Measurements from ENCODE around the gene SEMA4D.

Gene SEMA4D

DNA sequence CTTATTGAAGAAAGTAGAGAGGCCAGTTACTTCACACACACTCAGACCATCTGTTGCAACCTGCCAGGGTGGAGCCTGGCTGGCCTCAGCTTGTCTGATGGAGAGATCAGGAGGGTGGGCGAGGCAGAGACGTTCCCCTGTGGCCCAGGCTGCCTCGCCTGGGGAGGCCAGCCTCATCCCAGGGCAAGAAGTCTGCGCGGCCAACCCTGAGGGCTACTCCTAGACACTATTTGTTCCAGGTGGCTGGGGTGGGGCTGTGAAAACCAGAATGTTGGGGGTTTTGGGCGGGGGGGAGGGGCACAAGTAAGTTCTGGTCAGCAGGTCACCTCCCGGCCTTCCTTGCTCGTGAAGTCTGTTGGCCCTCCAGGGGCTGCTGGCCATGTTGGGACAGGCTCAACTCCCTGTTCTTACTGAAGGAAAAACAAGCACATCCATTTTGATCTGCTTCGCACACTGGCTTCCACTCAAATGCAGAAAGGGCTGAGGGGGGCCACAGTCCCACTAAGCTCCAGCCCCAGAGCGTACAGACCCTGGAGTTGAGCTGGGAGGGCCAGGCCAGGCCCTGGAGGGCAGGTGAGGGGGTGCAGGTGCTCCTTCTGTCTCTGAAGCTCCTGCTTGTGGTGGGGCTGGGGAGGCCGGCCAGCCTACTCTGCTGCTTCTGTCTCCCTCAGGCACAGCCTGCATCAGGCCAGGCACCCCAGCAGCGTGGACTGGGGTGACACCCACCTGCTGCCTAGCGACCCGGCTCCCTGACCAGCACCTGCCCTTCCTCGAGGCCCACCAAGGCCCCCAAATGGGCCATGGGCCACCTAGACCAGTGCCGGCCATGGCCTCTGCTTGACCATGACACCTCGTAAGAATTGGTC lies 133.0 kb downstream of the SEMA4D start:
- no peak for DNase-seq

DNA sequence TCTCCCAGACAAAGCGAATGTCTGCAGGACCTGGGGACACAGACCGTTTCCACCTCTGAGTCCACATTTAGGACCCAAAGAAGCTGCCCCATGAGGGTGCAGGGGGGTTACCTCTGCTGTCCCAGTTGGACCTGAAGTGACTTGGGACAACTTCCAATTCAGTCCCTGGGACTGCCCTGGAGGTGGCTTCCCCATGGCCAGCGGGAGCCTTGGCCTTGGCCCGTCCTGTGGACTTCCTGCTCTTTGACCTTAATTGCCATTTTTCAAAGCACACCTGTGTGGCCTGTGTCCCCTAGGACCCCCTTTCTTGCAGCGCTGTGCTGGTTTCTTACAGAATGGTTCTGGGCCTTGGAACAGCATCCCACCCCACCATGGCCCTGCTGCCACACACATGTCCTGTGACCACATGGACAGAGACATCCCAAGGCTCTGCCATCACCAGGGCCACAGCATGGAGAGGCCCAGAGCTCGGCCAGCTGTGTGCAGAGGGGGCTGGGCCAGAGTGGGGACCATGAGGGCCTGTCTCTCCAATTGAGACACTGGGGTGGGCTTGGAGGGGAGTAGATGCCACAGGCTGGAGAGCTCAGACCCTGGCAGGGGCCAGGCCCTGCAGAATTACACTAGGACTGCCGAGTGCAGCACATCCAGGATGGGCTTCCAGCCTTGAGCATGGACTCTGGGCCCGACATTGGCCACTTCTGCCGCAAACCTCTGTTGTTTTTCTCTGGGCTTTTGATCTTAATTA lies 133.8 kb downstream of the SEMA4D start:
- DNase-seq: no peak

DNA sequence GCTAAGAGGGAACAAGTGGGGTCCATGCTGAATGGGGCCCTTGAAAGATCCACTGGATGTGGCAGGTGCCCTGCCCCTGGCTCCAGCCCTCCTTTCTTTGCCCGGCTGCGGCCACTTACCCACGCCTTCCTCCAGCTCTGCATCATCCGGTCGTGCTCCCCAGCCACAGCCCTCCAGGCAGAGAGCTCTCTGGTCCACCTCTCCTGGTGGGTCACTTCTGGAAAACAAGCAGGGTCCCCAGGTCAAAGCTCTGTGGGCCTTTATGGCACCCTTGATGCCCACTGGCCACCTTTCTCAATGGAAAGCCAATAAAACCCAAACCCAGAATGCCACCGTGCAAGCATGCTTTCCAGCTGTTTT lies 134.6 kb downstream of the SEMA4D start:
- no peak for DNase-seq

DNA sequence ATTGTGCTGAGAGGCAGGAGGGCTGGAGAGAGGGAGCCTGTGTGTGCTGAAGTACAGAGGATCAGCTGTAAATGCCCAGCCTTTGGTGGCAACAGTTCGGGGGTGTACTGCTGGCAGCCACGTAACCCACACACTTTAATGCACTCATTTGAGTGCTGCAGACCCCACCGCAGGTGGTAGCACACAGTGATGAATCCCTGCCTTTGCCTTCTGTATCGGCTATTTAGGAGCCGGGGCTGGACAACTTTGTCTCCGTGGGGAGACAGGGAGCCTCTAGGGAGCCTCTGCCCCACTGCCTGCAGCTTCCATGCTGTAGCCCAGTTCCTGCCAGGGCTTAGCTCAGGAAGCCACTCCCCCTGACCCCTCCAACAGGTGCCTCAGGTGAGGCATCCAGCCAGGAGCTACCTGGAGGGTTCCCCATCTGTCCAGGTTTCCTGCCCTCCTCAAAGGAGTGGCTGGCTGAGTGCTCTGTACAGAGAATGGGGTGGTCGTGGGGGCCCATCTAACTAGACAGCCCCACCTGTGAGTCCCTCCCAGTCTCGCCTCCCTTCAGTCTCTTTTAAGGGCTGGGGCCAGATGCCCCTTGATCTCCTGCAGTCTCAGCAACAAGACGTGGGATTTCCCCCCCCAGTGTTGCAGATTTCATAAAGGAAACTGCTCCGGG lies 135.1 kb downstream of the SEMA4D start:
- DNase-seq: no peak

DNA sequence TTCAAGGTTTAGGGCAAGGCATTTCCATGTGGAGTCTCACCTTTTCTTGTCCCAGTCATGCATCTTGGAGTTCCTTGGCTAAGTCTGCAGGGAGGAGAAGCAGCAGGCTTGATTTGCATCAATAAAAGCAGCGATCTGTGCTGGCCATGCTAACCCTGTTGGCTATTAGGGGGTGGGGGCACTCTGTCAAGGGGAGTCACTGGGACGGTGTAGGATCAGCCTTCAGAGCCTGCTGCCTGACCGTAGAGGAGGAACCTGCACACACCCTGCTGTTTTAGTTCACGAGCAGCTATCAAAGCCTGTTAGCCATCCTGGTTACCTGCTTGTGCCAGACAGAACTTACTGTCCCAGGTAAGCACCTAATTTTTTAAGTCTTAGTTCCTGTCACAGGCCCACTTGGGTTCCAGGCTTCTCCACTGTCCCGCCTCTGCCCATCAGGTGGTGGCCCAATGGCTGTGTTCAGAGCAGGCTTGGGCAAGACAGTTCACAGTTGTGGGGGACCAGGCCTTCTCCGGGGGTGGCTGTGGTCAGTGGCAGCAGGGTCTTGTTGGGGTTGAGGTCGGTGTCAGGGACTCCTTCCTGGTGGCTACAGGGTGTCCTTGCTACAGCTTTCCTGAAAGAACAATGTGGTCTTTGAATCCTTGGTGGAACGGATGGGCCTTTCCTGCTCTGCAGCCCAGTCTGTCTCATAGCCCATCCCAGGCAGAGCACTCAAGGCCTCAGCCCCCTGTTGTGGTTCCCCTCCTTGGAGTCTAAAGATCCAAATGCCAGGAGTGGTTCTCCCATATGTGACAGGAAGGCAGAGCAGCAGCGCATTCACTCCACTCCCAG lies 135.9 kb downstream of the SEMA4D start:
- no peak for DNase-seq

DNA sequence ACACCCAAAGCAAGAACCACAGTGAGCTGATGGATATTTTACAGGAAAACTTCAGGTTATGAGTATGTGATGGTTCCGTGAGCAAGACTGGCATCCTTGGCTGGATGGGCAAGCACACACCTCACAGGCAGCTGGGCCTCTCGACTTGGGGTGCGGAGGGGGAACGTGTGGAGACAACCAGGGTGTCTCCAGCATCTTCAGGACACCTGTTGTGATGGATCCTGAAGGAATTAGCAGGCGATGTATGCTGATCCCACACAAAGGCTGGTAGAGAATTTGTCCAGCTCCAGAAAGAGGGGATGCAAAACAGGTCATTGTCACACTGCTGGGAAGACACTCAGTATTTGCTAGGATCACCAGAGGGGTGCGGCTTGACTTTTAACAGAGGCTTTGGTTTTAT lies 136.9 kb downstream of the SEMA4D start:
- no peak for DNase-seq

DNA sequence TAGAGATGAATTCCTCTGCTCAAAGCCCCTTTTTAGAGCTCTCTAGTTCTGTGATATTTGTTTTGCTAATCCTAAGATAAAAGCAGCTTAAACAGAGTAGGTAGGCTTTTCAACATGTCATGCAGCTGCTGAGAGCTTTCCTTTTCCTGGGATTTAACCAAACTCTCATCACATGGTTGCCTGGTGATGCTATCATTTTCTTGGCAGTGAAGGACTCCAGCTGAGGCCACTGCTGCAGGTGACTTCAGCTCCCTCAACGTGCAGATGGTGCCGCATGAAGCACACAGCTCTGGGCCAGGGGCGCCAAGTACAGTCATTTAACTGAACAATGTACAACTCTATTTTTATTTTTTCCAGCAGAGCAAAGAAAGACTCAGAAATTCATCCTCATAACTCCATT lies 137.4 kb downstream of the SEMA4D start:
- no peak for DNase-seq

DNA sequence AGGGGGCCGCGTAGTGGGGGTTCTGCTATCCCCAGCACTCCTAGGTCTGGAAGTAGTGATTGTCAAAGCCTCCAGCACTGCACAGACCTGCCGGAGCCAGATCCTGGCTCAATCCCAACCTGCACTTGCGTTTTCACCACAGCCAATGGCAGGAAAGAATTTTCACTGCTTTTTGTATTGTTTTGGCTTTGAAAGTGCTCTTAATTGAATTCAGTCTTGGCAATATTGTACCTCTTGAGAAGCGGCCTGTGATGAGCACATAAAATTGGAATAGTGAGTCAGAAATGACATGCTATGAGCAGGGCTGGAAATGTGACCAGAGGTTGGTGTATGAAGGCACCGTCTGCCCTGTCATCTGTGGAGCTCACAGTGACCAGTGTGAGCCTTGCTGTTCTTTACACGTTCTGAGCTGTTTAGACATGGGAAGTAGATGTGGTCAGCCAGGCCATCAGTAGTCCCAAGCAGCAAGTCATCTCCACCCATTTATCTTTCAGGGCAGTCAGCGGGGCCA lies 138.1 kb downstream of the SEMA4D start:
- no peak for DNase-seq

DNA sequence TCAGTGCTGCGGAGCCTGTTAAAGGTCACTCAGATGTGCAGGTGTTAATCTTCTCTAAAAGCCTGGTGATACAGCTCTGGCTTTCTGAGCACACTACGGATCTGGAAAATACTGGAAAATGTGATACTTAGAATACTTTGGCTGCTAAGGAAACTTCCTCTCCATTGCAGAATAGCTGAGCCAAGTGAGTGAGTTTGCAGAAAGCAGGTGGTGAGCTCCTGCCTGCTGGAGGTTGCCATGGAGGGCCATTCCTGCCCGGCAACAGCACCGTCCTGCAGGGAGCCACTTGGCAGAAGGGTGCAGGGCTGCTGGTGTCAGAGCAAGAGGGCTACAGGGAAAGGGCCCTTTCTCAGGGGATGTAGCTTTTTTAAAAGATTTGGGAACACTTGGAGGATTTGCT lies 138.9 kb downstream of the SEMA4D start:
- DNase-seq: no peak

DNA sequence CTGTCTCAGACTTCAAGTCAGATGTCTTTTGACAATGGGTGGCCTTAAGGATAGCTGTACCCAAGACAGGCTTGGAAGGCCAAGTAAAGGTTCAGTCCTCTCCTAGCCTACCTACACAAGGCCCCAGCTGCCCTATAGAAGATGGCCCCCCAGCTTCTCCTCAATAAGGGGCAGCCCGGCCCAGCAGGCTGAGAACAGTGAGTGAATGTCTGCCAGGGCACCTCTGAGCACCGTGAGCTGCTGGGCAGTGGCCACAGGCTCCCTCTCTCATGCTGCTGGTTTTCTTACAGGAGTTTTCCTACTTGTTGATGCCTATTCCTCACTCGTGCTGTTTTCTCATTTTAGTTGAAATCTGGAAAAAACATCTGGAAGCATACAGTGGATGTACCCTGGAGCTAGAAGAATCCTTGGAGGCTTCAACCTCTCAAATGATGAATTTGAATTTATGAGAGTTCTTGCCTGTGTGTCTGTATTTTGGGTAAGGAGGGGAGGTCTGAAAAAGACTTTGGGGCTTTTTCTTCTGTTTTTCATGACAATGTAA lies 139.5 kb downstream of the SEMA4D start:
- peak; percentile 2 for DNase-seq

DNA sequence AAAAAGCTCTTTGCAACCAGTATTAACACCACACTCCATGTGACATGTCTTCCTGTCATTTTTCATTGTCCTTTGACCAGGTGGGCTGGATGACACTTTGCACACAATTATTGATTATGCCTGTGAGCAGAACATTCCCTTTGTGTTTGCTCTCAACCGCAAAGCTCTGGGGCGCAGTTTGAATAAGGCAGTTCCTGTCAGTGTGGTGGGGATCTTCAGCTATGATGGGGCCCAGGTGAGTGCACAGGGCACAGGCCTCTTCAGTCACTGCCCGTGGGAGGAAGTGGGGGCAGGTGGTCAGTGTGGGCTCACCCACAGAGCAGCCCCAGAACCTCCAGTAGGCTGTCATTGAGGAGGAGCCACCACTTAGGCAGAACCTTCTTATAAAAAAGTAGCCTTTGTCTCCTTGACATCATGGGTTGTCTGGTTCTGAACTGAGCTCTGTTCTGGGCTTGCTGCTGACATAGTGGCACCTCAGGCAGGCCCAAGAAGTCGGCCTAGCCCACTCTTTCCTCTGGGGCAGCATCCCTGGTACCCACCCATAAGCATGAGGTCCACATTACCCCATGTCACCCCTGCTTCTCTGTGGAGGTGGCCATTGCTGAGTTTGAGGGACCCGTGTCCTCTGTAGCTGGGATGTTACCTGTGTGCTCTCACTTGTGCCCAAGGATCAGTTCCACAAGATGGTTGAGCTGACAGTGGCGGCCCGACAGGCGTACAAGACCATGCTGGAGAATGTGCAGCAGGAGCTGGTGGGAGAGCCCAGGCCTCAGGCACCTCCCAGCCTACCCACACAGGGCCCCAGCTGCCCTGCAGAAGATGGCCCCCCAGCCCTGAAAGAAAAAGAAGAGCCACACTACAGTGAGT lies 140.3 kb downstream of the SEMA4D start:
- DNase-seq: peak; percentile 2

DNA sequence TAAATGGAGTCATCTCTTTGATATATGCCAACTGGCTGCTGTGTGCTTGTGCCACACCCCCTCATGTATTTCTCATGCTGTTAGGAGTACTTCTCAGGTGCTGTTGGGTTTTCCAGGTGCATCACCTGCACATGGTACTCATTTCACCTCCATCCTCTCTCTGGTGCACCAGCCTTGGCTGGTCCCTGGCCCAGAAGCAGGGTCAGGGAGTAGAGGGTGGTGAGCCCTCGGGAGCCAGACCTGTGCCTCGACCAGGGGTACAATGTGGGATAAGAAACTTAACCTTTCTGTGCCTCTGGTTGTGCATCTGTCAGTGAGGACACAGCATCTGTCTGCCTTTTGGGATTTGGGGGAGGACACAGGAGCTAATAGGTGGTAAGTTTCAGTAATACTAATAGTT lies 141.1 kb downstream of the SEMA4D start:
- DNase-seq: no peak

DNA sequence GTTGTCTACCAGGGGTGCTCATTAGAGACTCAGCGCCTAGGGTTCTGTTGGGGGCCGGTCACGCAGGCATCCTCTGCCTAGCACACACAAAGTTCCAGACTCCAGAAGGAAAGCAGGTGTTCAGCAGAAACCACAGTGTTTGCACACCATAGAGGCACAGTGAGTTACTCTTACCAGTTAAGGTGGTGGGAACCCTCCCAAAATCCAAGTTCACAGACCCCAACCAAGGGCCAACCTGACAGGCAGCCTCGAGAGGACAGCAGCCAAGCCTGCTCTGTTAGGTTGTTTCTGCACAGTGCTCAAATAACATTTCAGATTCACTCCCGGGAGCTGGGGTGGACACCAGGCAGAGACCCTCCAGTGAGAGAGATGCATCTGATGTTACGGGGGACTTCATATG lies 143.4 kb downstream of the SEMA4D start:
- no peak for DNase-seq

DNA sequence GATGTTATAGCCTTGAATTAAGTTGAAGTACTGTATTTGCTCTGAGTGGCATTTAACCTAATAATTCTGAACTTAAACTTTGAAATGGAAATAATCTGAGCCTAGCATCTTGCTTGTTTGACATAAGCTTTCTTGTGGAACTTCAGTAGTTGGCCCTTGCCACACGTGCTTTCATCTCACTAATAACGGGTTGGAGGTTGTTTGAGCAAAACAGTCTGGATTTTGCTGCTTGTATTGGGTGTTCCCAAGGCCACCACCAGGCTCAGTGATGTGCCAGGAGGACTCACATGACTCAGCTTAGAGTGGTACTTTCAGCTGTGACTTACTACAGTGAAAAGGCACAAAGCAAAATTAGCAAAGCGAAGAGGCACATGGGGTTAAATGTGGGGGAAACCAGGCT lies 143.9 kb downstream of the SEMA4D start:
- DNase-seq: no peak

DNA sequence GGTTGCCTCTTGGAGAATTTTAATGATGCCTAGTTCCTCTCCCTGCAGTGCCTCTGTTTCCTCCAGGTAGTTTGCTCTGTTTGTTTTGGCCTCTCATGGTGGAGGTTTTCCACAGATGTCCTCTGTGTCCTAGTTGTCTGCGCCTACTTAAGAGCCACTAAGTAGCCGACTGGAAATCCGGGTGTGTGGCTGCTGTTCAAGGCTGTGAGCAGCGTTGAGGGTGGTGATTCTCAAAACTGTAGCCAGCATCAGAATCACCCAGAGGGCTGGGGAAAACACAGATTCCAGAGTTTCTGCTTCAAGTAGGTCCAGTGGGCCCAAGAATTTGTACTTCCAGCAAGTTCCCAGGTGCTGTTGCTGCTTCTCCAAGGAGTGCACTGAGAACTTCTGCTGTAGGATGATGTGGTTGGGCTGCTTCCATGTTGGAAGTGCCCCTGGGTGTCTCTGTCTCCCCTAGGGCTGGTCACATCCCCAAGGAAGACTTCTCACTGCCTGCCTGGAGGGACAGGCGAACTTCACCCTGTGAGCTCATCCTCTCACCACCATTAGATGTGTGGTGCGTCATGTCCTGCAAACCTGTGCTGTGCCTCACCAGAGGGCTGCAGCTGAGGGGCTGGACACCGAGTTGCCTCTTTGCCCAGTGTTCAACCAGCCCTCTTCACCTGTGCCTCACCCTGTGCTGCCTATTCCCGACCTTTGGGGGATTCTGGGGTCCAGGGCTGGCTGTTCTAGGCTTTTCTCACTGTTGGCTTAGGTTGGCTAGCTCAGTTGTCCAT lies 144.9 kb downstream of the SEMA4D start:
- DNase-seq: no peak

DNA sequence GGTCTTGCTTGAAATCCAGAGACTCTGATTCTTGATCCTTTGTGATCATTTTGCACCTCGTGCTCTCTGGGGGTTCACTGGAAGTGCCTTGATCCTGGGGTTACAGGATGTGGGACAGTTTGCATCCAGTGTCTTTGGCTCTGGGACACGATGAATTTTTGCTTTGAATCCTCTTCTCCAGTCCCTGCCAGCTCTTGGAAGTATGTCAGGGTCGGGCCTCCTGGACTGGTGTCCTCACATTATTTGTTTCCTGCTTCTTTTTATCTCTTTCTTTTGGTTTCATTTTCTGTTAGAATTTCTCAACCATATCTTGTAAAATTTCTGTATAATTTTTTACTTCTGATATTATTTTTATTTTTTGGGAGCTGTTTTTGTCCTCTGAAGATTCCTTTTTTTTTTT lies 145.5 kb downstream of the SEMA4D start:
- DNase-seq: no peak

DNA sequence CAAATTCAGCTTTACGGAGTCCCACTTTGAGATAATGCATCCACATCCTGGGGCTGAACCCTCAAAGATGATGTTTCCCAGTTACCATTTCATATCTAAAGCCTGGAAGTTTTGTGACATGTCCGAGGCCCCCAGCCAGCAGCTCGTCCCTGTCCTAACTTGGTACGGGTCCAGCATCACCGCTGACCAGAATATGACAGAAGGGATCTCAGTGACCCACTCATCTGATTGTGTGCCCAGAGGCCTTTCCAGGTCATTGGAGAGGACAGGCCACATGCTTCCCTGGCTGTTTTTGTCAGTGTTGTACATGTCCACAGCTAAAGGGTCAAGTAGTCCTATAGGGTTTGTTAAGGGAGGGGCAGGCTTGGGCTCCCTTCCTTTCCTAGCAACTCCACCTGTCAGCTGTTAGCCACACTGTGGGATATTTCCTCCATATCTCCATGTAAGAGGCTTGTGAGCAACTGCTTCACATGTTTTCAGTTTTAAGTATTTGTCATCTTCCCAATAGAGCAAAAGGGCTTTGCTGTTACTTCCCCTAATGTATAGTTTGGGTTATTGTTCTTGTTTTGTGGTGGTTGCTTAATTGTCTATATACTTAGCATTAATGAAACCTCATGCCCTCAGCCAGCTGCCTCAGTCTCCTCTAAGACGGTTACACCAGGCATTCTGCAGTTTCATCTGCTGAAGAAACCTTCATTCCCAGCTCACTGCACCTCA lies 146.2 kb downstream of the SEMA4D start:
- DNase-seq: no peak

DNA sequence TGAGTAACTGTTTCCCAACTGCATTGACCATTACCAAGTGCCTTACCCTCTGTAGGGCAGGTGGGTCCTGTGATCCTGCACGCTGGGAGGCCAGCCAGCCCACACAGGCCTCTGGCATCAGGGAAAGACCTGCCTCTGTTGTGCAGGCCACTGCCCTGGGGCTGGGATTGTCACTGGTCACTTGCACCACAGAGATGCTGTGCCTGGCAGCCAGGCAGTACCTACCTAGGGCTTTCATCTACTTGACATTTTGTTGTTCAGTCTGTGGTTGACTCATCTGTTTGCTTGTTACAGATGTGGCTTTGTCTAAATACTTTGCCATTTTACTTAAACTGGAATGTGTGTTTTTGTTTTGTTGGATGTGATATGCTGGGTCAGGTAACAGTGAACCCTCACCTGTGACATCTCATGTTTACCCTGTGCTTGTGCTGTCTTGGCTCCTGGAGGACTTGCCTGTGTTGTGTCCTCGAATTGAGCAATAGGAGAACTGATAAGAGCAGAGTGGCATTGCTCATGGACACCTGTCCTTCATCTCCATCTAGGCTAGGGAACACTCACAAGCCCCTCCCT lies 146.8 kb downstream of the SEMA4D start:
- DNase-seq: no peak

DNA sequence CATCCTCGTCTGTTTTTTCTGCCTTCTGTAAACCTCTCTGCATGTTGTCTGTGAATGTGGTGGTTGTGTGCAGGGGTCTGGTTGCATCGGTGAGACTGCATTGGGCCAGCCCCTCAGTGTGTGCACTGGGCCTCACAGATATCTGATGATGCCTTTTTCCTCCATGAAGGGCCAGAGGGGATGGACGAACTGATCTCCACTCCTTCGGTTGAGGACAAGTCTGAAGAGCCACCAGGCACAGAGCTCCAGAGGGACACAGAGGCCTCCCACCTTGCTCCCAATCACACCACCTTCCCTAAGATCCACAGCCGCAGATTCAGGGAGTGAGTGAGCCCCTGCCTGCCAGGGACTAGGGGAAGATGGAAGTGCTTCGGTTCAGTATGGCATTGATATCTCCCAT lies 148.3 kb downstream of the SEMA4D start:
- no peak for DNase-seq

DNA sequence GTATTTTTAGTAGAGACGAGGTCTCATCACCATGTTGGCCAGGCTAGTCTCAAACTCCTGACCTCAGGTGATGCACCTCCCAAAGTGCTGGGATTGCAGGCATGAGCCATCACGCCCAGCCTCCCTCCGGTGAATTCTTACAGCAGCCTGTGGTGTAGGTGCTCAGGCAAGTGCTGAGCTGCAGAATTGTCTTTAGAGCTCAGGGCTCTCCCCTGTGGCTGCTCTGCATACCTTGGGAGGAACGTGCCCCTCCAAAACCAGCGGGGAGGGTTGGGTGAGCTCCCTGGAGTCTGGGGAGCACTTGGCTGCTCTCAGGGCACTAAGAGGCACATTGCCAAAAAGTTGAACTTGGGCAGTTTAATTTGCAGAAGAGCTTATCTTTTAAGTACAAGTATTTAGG lies 150.3 kb downstream of the SEMA4D start:
- DNase-seq: no peak
